WI38 (cell line): Measurements from ENCODE around the gene USP15.

ENCODE experiments used
- H3K4me3 ChIP-seq: 2 replicates; pipeline ENCODE4 v1.5.1; 2011; ENCODE audit warnings: low read depth, mild to moderate bottlenecking, control low read depth, low read length
- TF ChIP-seq, protein P1 (sequence below): IDR thresholded peaks from 2 replicates; pipeline ENCODE4 v1.5.1; 2012; ENCODE audit warnings: low read depth, mild to moderate bottlenecking, control low read depth, low read length

USP15 gene

DNA sequence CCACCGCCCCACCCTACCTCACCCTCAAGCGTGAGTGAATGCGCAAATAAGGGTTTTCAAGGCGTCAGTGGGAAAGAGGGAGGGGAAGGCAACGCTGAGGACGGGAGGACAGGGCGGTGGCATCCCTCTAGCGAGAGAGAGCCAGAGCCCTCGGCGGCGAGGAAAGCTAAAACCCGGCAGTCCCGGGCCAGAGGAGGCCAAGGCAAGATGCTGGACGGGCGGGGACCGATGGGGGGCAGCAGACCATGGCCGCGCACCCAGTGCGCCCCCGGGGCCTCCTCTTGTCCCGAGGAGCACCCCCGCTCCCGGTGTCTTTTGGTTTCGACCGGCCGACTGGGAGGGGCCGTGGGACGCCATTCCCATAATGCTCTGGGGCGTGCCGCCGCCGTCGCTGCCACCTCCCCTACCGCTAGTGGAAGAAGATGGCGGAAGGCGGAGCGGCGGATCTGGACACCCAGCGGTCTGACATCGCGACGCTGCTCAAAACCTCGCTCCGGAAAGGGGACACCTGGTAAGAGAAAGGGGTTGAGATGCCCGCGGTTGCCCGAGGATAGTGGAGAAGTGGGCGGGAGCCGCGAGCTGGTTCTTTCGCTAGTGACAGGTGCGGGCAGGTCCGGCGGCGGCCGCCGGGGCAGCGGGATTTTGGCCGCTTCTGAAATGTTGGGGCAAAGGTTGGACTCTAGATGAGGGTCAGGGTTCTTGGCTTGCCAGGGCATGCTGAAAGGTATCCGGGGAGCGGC is at the start of gene USP15:
Gene USP15, plus strand, starts transcription at position 412 of the 740 bp plus-strand sequence. Its CDS starts 11 bp downstream, at position 423.
- TF ChIP-seq, protein P1, sequence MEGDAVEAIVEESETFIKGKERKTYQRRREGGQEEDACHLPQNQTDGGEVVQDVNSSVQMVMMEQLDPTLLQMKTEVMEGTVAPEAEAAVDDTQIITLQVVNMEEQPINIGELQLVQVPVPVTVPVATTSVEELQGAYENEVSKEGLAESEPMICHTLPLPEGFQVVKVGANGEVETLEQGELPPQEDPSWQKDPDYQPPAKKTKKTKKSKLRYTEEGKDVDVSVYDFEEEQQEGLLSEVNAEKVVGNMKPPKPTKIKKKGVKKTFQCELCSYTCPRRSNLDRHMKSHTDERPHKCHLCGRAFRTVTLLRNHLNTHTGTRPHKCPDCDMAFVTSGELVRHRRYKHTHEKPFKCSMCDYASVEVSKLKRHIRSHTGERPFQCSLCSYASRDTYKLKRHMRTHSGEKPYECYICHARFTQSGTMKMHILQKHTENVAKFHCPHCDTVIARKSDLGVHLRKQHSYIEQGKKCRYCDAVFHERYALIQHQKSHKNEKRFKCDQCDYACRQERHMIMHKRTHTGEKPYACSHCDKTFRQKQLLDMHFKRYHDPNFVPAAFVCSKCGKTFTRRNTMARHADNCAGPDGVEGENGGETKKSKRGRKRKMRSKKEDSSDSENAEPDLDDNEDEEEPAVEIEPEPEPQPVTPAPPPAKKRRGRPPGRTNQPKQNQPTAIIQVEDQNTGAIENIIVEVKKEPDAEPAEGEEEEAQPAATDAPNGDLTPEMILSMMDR: peak; percentile 63

DNA sequence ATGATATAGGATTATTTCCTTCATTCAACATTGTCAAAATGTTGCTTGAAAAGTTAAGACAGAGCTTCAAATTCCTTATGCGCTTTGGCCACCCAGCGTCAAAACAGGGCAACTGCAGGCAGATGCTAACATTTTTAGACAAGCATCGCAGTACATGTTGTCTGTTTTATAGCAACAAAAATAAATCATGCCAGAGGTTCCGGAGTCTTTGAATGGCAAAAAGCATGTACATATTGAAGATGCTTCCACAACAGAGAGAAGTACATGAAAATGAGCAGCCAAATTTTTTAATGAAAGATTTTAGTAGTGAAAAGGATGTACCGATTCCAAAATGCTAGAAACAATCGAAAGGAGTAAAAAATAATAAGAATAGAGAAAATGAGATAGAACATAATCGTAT is 49.8 kb upstream of the USP15 start:
- no peak overlapping the region for H3K4me3 ChIP-seq
- TF ChIP-seq, protein P1: peak; percentile 93

More for the DNA sequence above, at the start of gene USP15:
- H3K4me3 ChIP-seq: peak within 1 kb of the TSS; percentile 80

DNA sequence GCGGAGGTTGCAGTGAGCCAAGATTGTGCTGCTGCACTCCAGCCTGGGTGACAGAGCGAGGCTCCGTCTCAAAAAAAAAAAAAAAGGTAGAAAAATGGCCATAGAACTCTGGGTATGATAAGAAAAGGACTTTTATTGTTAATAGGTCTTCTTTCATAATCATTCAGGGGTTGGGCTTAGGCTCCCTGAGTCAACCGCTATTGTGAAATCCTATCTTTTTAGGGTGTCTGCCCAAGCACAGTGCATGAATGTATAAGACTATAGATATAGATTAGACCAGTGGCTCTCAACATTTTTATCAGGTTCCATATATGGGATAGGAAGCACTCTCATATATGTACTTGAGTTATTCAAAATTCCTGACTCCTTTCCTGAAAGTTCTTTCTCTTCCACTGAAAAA is 48.7 kb upstream of the USP15 start:
- no peak overlapping the region for H3K4me3 ChIP-seq
- TF ChIP-seq, protein P1: no peak

DNA sequence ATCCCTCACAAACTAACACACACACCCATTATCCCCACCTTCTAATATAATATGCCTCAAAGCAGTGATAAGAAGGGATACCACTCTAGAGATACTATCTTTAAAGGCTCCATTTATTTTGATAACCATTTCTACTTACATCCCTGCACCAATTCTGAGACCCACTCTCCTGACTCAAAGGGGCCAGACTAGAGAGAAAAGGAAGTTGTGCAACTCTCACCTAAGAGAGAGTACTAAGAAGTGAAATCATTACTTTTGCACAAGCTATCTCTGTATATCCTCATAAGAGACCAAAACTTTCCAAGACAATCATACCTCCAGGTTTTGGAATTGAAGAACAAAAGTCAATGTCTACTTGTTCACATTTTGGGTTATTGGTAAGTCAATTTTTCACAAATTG is 45.4 kb upstream of the USP15 start:
- H3K4me3 ChIP-seq: no peak overlapping the region
- TF ChIP-seq, protein P1: no peak

DNA sequence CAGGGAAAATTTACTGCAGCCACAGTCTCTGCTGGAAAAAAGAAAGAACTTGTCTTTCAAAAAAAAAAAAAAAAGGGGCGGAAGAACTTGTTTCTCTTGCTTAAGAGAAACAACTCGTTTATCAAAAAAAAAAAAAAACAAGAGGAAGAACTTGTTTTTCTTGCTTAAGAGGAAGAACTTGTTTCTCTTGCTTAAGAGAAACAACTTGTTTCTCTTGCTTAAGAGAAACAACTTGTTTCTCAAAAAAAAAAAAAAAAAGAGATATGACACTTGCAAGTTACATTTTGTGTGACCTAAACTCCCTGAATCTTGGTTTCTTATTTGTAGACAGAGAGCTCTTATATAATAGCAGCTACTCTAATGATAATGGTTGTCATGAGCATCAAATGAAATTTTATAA is 44.7 kb upstream of the USP15 start:
- no peak overlapping the region for H3K4me3 ChIP-seq
- TF ChIP-seq, protein P1: no peak

DNA sequence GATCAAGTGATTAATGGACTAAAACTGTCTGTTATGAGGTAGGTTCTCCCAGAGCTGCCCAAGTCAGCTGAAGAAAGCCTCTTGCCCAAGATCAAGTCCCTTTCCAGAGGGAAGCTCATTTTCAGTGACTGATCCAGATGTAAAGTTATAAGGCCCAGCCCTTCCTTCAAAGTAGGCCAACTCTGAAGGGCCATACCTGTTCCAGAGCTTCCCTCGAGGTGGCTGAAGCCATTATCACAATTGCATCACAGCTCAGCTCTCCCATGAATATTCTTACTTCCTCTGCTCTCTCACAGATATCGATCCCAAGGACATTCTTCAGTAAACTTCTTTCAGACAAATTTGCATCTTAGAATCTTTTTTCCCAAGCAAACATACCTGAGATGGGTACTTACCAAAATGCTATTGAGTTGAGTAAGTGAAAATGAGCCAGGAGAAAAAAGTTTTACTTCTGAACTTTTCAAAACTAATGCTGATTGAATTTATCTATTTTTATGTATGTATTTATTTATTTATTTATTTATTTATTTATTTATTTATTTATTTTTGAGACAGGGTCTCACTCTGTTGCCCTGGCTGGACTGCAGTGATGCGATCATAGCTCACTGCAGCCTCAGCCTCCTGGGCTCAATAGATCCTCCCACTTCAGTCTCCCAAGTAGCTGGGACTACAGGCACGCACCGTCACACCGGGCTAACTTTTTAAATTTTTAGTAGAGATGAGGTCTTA is 42.6 kb upstream of the USP15 start:
- TF ChIP-seq, protein P1: no peak

DNA sequence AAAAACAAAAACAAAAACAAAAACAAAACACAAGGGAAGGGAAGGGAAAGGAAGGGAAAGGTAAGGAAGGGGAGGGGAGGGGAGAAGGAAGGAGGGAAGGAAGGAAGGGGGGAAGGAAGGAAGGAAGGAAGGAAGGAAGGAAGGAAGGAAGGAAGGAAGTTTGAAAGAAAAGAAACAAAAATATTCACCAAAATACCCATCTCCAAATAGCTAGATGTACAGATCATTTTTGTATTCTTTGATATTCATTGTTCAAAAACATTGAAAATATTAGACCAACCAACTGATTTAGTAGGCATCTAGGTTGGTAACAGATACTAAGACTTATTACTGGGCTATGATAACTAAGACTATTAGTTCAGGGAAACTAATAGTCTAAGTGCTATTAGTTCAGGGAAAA is 39.1 kb upstream of the USP15 start:
- no peak overlapping the region for H3K4me3 ChIP-seq
- TF ChIP-seq, protein P1: no peak

More for the DNA sequence above, 42.6 kb upstream of the USP15 start:
- H3K4me3 ChIP-seq: no peak overlapping the region
